CD14-positive monocyte (primary cell): ENCODE data around the gene IFT122. TPM values are rescaled to one million over a fixed set of nuclear protein-coding genes. Genes with fewer than 3 reads are reported as not detected.

Experiments
- DNase-seq, 3 donors: peaks; one replicate each; pipeline ENCODE4 v3.0.0-alpha.2; 2011 to 2022
- H2AFZ ChIP-seq: 2 replicates; pipeline ENCODE4 v1.6.0; 2012; ENCODE audit warnings: mild to moderate bottlenecking, low read depth, low read length, inconsistent platforms; ENCODE audit not compliant: insufficient read depth, poor library complexity, severe bottlenecking
- H3K27ac ChIP-seq, 2 donors: 1 replicate in 1 of 2; 2 replicates in 1 of 2; pipeline ENCODE4 v1.5.1; 2012 to 2013; ENCODE audit warnings: low read length in 2 of 2, control low read depth in 1 of 2, inconsistent platforms in 1 of 2, low read depth in 1 of 2, mild to moderate bottlenecking in 1 of 2
- H3K27me3 ChIP-seq, 2 donors: one replicate each; pipeline versions ENCODE4 v1.6.0 to v1.6.1; 2011 to 2013; ENCODE audit warnings: low read length in 2 of 2; ENCODE audit not compliant: control insufficient read depth in 2 of 2, insufficient read depth in 2 of 2
- H3K36me3 ChIP-seq, 2 donors: replicated peaks in 1 of 2; 1 replicate in 1 of 2; 2 replicates in 1 of 2; pipeline versions ENCODE4 v1.5.1 to v1.6.1; 2012 to 2013; ENCODE audit warnings: low read length in 2 of 2, control low read depth in 1 of 2, inconsistent platforms in 1 of 2, mild to moderate bottlenecking in 1 of 2; ENCODE audit not compliant: insufficient read depth in 2 of 2, control insufficient read depth in 1 of 2
- H3K4me1 ChIP-seq, 2 donors: 1 replicate in 1 of 2; 2 replicates in 1 of 2; pipeline versions ENCODE4 v1.5.1 to v1.6.1; 2012 to 2013; ENCODE audit warnings: low read length in 2 of 2, control low read depth in 1 of 2, inconsistent platforms in 1 of 2, mild to moderate bottlenecking in 1 of 2, moderate library complexity in 1 of 2; ENCODE audit not compliant: insufficient read depth in 2 of 2, control insufficient read depth in 1 of 2
- H3K4me2 ChIP-seq: replicated peaks from 2 replicates; pipeline ENCODE3; 2012; ENCODE audit warnings: low read length, moderate library complexity, mild to moderate bottlenecking; ENCODE audit not compliant: poor library complexity, severe bottlenecking; ENCODE audit errors: extremely low read depth
- H3K4me3 ChIP-seq, 3 experiments: fragments of 200-600 bp in 1 of 3; sonication (generic) in 1 of 3; replicated peaks in 1 of 3; 1 replicate in 2 of 3; 2 replicates in 1 of 3; pipeline ENCODE4 v1.5.1; 2011 to 2013; ENCODE audit warnings: low read length in 3 of 3, mild to moderate bottlenecking in 3 of 3, control low read depth in 2 of 3, low read depth in 2 of 3, inconsistent platforms in 1 of 3, moderate library complexity in 1 of 3
- H3K79me2 ChIP-seq: 2 replicates; pipeline ENCODE4 v1.6.0; 2012; ENCODE audit warnings: mild to moderate bottlenecking, control low read depth, inconsistent platforms, low read length, moderate library complexity; ENCODE audit not compliant: insufficient read depth
- H3K9ac ChIP-seq: 2 replicates; pipeline ENCODE4 v1.6.0; 2017; ENCODE audit warnings: low read length, mild to moderate bottlenecking; ENCODE audit not compliant: insufficient read depth, poor library complexity, severe bottlenecking
- H3K9me3 ChIP-seq, 2 donors: replicated peaks in 1 of 2; 1 replicate in 1 of 2; 2 replicates in 1 of 2; pipeline versions ENCODE4 v1.5.1 to v1.6.1; 2012 to 2013; ENCODE audit warnings: low read length in 2 of 2, control low read depth in 1 of 2; ENCODE audit not compliant: control insufficient read depth in 1 of 2, insufficient read depth in 1 of 2
- H4K20me1 ChIP-seq: 2 replicates; pipeline ENCODE4 v1.6.0; 2012; ENCODE audit warnings: mild to moderate bottlenecking, low read length, control low read depth, moderate library complexity; ENCODE audit not compliant: insufficient read depth
- H3K27ac Mint-ChIP-seq, 7 donors: one replicate each; pipeline ENCODE4 v1.8.0; 2020; ENCODE audit warnings: mild to moderate bottlenecking in 7 of 7, mixed read lengths in 7 of 7, moderate library complexity in 6 of 7, inconsistent platforms in 2 of 7
- H3K27me3 Mint-ChIP-seq, 3 donors: one replicate each; pipeline ENCODE4 v1.8.0; 2021 to 2022; ENCODE audit warnings: low read depth in 3 of 3, mild to moderate bottlenecking in 3 of 3, mixed read lengths in 3 of 3, moderate library complexity in 3 of 3, inconsistent platforms in 1 of 3
- H3K36me3 Mint-ChIP-seq, 2 donors: one replicate each; pipeline ENCODE4 v1.8.0; 2020; ENCODE audit warnings: mixed read lengths in 2 of 2, inconsistent platforms in 1 of 2, mild to moderate bottlenecking in 1 of 2
- H3K4me1 Mint-ChIP-seq: one replicate; pipeline ENCODE4 v1.8.0; 2020; ENCODE audit warnings: mild to moderate bottlenecking, mixed read lengths
- H3K4me3 Mint-ChIP-seq, 2 donors: one replicate each; pipeline ENCODE4 v1.8.0; 2020; ENCODE audit warnings: mild to moderate bottlenecking in 2 of 2, mixed read lengths in 2 of 2, moderate library complexity in 1 of 2
- H3K9me3 Mint-ChIP-seq, 7 donors: one replicate each; pipeline ENCODE4 v1.8.0; 2020 to 2022; ENCODE audit warnings: mixed read lengths in 7 of 7, mild to moderate bottlenecking in 6 of 7, moderate library complexity in 6 of 7, inconsistent platforms in 2 of 7
- WGBS: methylation state at CpG from one replicate; pipeline ENCODE4 v1.1.5; 2013; ENCODE audit warnings: missing lambda C conversion rate; ENCODE audit not compliant: insufficient coverage; 5-methylcytosine and 5-hydroxymethylcytosine counted together
- intact Hi-C, 2 donors: fragments of 100-400 bp; cut with micrococcal nuclease; formaldehyde crosslinking; loops; one replicate each; pipeline versions ENCODE4 v1.15.0 to v1.15.1; 2023
- polyA plus RNA-seq, 3 donors: library from polyadenylated mRNA; depleted of rRNA in 1 of 3; unstranded in 2 of 3; stranded (reverse) in 1 of 3; fragments of 300-500 nt in 2 of 3; fragments of >200 nt in 1 of 3; fragmentation: Illumina TruSeq in 2 of 3; gene quantifications; 1 replicate in 2 of 3; 2 replicates in 1 of 3; pipeline ENCODE4 v1.2.3, GENCODE V29; 2012 to 2021
- TF ChIP-seq, protein P1 (sequence below): fragments of 200-600 bp; IDR thresholded peaks from one replicate; pipeline ENCODE4 v1.8.0; 2022; ENCODE audit warnings: antibody characterized with exemption, mild to moderate bottlenecking

IFT122 gene
- polyA plus RNA-seq, 3 donors = 3.3 to 12.2 (median 3.6) TPM

- Mint-ChIP-seq H3K4me3 (peak overlapping the region in 1 of 2 donors; percentile 35), H3K9me3 (no peaks in the 10 kb centered on the region)
- H2AFZ ChIP-seq = no peak overlapping the region
These were observed 85.4 kb downstream of the IFT122 start for GRCh38 chr3:129525341-129525968.

DNA sequence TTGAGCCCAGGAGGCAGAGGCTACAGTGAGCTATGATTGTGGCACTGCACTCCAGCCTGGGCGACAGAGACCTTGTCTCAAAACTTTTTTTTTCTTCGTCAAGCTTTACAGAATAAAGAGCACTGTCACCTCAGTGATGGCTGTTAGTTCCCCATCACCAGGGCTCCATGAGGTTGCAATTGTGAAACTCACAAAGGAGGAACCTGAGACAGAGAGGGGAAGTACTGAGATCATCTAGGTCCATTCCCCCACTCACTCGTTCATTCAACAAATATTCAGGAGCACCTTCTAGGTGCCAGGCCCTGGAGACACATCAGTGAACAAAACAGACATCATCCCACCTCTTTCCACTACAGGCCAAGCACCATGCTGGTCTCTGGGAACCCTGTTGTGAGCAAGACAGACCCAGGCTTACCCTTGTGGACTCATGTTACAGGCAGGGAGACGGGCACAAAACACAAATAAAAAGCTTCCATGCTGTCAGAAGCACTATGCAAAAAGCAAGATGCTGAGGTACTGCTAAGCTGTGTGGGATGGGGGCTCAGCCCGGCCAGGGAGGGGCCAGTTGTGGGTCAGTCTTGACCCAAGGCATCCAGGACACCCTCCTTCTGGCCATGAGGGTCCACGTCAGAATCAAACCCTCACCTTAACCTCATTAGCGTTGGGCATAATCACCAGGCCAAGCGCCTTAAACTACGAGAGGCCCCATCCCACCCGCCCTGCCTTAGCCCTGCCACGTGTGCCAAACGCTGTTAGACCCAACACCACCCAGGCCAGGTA, 86.3 kb downstream of the IFT122 start:
- DNase-seq = peak; percentile 94 to 97 (median 97)
- H3K4me3 Mint-ChIP-seq = peak overlapping the region in 1 of 2 donors; percentile 55
- intact Hi-C loops = loop anchor here (5.0 kb wide), 4 partner anchors 34 to 91 kb away; partner anchors contain the start of gene PLXND1 (in 1 of the 2)

More at GRCh38 chr3:129525341-129525968, 85.4 kb downstream of the IFT122 start:
- Histone ChIP-seq H3K27ac (peak overlapping the region; percentile 97 to 98), H4K20me1 (no peaks in the 10 kb centered on the region), H3K4me1 (peaks cover 47 to 58% of the 10 kb centered on the region in 2 donors), H3K36me3 (no peaks in the 10 kb centered on the region), H3K79me2 (no peaks in the 10 kb centered on the region), H3K27me3 (no peaks in the 10 kb centered on the region), H3K9me3 (no peaks in the 10 kb centered on the region), H3K4me2 (no peak overlapping the region), H3K9ac (peak overlapping the region; percentile 82), H3K4me3 (no peak overlapping the region)
- intact Hi-C loops = loop anchor here (5.0 kb wide), 4 partner anchors 33 to 92 kb away; partner anchors contain the start of gene PLXND1 (in 1 of the 2)
- TF ChIP-seq, protein P1, sequence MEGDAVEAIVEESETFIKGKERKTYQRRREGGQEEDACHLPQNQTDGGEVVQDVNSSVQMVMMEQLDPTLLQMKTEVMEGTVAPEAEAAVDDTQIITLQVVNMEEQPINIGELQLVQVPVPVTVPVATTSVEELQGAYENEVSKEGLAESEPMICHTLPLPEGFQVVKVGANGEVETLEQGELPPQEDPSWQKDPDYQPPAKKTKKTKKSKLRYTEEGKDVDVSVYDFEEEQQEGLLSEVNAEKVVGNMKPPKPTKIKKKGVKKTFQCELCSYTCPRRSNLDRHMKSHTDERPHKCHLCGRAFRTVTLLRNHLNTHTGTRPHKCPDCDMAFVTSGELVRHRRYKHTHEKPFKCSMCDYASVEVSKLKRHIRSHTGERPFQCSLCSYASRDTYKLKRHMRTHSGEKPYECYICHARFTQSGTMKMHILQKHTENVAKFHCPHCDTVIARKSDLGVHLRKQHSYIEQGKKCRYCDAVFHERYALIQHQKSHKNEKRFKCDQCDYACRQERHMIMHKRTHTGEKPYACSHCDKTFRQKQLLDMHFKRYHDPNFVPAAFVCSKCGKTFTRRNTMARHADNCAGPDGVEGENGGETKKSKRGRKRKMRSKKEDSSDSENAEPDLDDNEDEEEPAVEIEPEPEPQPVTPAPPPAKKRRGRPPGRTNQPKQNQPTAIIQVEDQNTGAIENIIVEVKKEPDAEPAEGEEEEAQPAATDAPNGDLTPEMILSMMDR = no peak
- peak; percentile 92 to 98 (median 97) for DNase-seq
- WGBS = 87% methylated on average over 4 of the region's 8 CpGs
- H3K27me3 Mint-ChIP-seq = peaks cover 0 to 3% (median 2%) of the 10 kb centered on the region in 3 donors
- H3K4me1 Mint-ChIP-seq = peaks cover 48% of the 10 kb centered on the region
- peaks cover 1 to 9% of the 10 kb centered on the region in 2 donors for H3K36me3 Mint-ChIP-seq
- H3K27ac Mint-ChIP-seq = peak overlapping the region; percentile 96 to 99 (median 99)

More for the DNA sequence above, 86.3 kb downstream of the IFT122 start:
- Histone ChIP-seq H3K9ac (peak overlapping the region; percentile 82), H3K4me1 (peaks cover 47 to 58% of the 10 kb centered on the region in 2 donors), H3K4me2 (peak overlapping the region; percentile 47), H4K20me1 (no peaks in the 10 kb centered on the region), H3K27me3 (no peaks in the 10 kb centered on the region), H3K9me3 (no peaks in the 10 kb centered on the region), H3K27ac (peak overlapping the region; percentile 97 to 98), H3K4me3 (no peak overlapping the region), H3K79me2 (no peaks in the 10 kb centered on the region), H3K36me3 (no peaks in the 10 kb centered on the region), H2AFZ (peak overlapping the region; percentile 67)
- H3K27me3 Mint-ChIP-seq = peaks cover 0 to 6% (median 3%) of the 10 kb centered on the region in 3 donors
- peaks cover 1 to 7% of the 10 kb centered on the region in 2 donors for H3K36me3 Mint-ChIP-seq
- H3K27ac Mint-ChIP-seq = peak overlapping the region; percentile 96 to 99 (median 99)
- TF ChIP-seq, protein P1 = no peak
- peaks cover 48% of the 10 kb centered on the region for H3K4me1 Mint-ChIP-seq
- WGBS = 30% methylated on average over 3 of the region's 12 CpGs
- H3K9me3 Mint-ChIP-seq = no peaks in the 10 kb centered on the region
